Measurements from ENCODE around the gene KIF13A.
"Not testable (repeated sequence)": the region's sequence is repeated elsewhere in the genome, so short reads cannot be mapped to it uniquely, and the experiment has no call there.

KIF13A gene

GRCh38 chr6:17894905-17895304, 92.5 kb downstream of the KIF13A start:
- no peak for DNase-seq

- DNase-seq = no peak
These were observed 93.2 kb downstream of the KIF13A start for GRCh38 chr6:17894191-17894590.

GRCh38 chr6:17892097-17892686, 95.2 kb downstream of the KIF13A start:
- no peak for DNase-seq

DNA sequence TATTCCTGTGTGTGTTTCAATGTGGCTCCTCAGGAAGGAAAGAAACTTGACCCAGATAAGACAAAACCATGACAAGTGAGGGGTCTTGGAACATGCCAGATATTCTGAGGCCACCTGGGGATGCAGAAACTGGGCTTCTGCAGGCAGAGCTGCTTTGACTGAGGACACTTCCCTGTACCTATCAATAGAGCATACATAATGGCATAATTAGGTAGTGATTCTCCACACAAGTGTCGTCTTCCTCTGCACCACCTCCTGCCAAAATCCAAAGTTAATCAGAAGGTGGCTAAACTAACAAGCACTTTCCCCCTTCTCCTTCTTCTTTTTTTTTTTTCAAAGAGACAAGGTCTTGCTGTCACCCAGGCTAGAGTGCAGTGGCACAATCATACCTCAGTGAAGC, 97.1 kb downstream of the KIF13A start:
- no peak for DNase-seq

- DNase-seq = not testable (repeated sequence)
These were observed 97.7 kb downstream of the KIF13A start for GRCh38 chr6:17889777-17890176.

DNA sequence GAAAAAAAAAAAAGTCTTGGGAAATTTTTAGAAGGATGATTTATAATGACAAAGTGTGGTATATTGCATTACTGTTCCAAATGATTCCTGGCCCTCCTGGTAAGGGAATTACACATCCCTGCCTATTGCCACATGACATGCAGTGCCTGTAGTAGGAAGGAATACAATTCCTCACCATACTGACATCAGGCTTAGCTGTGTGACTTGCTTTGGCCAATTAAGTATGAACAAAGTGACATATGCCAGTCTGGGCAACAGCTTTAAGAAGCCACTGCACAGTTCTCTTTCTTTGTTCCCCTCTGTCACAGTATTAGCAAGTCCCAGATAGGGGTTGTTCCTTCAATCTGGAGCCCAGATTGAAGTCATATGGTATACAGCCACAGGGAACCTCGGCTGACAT, 100.5 kb downstream of the KIF13A start:
- no peak for DNase-seq

- DNase-seq = no peak
These were observed 101.4 kb downstream of the KIF13A start for GRCh38 chr6:17885889-17886576.

DNA sequence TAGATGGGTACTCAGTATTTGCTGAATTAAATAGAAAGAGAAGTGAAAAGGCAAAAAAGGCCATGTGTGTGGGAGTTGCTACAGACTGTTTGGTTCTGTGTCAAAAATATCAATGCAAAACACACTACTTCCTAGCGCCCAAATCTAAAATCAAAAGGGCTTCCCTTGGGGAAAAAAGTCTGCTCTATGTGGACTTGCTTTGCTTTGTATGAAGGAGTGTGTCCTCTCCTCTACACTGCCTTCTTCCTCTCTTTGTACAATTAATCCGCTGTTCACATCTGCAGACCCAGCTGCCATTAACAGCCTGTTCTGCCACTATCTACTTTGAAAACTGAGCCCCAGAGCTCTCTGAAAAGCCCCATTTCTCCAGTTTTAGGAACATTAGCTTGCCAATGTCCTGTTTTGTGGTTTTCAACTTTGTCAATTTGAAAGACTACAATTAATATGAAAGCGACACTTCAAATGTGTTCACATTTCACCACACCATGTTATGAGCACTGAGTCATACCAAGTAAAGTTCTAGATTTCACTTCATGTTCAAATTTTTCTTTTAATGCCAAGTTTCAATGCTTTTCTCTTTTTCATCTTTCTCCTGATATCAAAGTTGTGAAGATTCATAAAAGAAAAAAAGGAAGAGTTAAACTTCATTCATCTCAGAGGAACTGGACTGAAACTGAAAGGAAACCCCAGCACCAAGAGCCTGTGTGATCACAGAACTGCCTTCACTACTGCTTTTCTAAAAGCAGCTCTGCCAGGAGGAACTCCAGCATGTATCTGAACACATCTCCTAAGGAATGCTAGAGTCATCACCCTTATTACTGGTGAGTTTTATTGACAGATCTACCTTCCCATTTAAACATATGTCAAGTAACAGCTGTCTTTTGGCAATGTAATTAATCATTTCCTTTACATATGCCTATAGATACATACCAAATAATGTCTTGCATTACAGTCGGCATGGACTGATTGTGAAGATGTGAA, 102.6 kb downstream of the KIF13A start:
- no peak for DNase-seq

GRCh38 chr6:17883665-17884497, 103.6 kb downstream of the KIF13A start:
- DNase-seq = no peak

DNA sequence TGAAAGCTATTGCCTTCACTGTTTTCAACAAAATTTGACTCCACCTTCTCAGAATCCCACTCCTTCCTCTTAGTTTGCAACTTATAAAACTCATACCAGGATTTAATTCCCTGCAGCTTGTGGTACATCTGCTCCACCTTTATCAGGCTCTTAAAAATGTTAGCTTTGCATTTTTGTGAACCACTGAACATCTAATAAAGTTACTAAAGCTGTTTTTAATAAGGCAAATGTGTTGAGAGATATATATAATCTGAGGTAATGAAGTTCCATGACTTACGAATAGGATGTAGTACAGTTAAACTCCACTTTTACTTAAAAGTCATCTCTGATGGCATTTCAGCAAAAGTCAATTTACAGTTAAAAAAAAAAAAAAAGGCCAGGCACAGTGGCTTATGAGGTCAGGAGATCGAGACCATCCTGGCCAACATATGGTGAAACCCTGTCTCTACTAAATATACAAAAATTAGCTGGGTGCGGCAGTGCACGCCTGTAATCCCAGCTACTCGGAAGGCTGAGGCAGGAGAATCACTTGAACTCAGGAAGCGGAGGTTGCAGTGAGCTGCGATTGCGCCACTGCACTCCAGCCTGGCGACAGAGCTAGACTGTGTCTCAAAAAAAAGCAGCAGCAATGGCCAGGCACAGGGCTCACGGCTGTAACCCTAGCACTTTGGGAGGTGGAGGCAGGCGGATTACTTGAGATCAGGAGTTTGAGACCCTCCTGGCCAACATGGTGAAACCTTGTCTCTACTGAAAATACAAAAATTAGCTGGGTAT, 106.2 kb downstream of the KIF13A start:
- no peak for DNase-seq

GRCh38 chr6:17879184-17879583, 108.3 kb downstream of the KIF13A start:
- no peak for DNase-seq

DNA sequence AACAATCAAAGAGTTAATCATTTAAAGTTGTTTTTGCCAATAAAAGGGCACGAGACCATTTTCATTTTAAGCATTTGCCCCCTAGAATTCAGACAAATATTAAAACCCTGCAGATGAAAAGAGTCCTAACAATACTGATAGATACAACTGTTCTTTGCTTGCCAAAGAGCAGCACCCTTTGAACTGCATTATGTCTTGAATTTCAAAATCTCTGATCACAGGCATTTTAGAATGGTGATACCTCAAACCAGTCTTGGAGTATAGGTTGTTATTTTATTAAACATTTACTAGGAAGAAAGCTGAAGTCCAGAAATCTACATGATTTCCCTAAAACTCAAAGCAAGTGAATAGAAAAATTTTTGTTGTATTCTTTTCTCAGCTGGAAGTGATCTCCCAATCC, 108.7 kb downstream of the KIF13A start:
- DNase-seq = no peak

DNA sequence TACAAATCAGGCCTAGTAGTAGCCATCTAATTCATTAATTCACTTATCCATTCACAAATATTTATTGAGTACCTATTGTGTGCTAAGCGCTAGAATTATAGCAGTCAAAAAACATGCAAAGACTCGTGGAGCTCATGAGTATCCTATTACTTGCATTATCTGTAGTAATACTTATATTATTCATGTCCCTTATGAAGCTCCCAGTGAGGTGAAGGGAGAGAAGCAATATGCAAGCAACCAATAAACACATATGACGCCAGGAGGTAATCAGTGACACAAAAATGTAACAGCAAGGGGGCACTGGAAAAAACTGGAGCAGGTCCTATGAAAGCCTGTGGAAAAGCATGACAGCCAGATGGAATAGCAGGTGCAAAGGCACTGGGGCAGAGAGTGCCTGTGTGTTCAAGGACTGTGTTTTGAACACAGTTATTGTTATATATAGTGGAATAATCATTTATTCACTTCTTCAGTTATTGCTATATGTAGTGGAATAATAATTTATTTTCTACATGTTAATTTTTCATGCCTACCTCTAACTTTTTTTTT, 109.5 kb downstream of the KIF13A start:
- no peak for DNase-seq

GRCh38 chr6:17877196-17877894, 110.1 kb downstream of the KIF13A start:
- DNase-seq = no peak

GRCh38 chr6:17874753-17875152, 112.7 kb downstream of the KIF13A start:
- no peak for DNase-seq

GRCh38 chr6:17872908-17873307, 114.5 kb downstream of the KIF13A start:
- DNase-seq = no peak

DNA sequence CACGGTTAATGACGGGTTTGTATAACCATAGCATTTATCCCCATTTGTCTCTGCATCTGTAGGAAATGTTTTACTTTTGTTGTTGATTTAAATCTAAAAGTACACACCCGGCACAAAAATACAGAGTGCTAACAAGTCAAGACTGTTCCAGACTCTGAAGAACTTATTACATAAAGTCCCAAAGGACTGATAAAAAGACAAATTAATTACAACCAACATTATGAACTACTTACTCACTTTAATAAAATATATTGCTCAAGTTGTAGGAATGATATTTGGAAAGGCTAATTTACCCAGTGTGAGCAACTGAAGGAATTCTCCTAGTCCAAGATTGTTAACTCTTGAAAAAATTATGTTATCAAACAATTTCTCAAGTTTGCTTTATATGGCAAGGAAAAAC, 115.6 kb downstream of the KIF13A start:
- no peak for DNase-seq

DNA sequence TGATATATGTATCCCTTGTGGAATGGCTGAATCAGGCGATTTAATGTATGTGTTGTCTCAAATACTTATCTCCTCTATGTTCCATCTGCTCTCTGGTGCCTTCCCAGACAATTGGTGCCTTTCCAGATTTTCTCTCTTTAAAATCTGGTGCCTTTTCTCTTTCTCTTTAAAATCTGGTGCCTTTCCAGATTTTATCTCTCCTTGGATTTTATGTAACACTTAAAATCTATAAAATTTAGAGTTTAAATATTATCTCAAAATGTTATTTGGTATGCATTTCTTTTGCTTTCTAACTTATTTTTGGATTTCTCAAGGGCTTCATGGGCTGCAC, 116.3 kb downstream of the KIF13A start:
- DNase-seq = no peak

- no peak for DNase-seq
These were observed 116.9 kb downstream of the KIF13A start for GRCh38 chr6:17870300-17871188.

DNA sequence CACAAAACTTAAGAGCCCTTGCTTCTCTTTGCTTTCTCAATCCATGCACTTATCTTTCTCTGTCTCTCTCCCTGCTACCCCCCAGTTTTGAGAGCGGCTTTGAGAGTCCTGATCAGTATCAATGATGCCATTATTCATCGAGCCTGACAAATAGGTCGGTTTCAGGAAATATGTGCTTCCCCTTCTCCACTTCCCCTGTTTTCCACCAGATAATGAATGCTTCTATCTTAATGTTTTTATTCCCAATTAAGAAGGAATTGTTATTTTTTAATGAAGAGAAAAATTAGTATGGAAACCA, 117.7 kb downstream of the KIF13A start:
- no peak for DNase-seq
